Progenitor cell of endocrine pancreas (in vitro differentiated cells): ENCODE measurements around the gene CALM1. TPM values are rescaled to one million over a fixed set of nuclear protein-coding genes. Genes with fewer than 3 reads are reported as not detected.

Source experiments
- DNase-seq: peaks from one replicate; pipeline ENCODE4 v3.0.0; 2021; ENCODE audit warnings: low spot score; ENCODE audit not compliant: unreplicated experiment
- H3K27ac Mint-ChIP-seq: 2 replicates; pipeline ENCODE4 v1.8.0; 2021; ENCODE audit warnings: mild to moderate bottlenecking, moderate library complexity, mixed read lengths
- H3K27me3 Mint-ChIP-seq: 2 replicates; pipeline ENCODE4 v1.8.0; 2021; ENCODE audit warnings: mixed read lengths
- H3K36me3 Mint-ChIP-seq: 2 replicates; pipeline ENCODE4 v1.8.0; 2022; ENCODE audit warnings: mixed read lengths; ENCODE audit not compliant: insufficient read depth
- H3K4me1 Mint-ChIP-seq: 2 replicates; pipeline ENCODE4 v1.8.0; 2021; ENCODE audit warnings: low read depth, mixed read lengths
- H3K4me3 Mint-ChIP-seq: 2 replicates; pipeline ENCODE4 v1.8.0; 2021; ENCODE audit warnings: low read depth, mild to moderate bottlenecking, moderate library complexity, mixed read lengths
- H3K9me3 Mint-ChIP-seq: 2 replicates; pipeline ENCODE4 v1.8.0; 2021; ENCODE audit warnings: low read depth, mixed read lengths
- CTCF ChIP-seq: fragments of 200-600 bp; sonication (generic); IDR thresholded peaks from one replicate; pipeline ENCODE4 v1.5.0; 2021; ENCODE audit warnings: antibody characterized with exemption, mild to moderate bottlenecking; ENCODE audit not compliant: unreplicated experiment
- long read RNA-seq: library from polyadenylated mRNA; unstranded; transcript quantifications from one replicate; pipeline ENCODE4 v2.0.0, GENCODE V29; 2020
- total RNA-seq: library from RNA; stranded (reverse); gene quantifications from 2 replicates; pipeline ENCODE4 v1.2.1, GENCODE V29; 2021

CALM1 gene
- total RNA-seq: 320 and 331 TPM in 2 replicates
- long read RNA-seq, full-length matches to known transcripts: 528 of 576 reads
- long read RNA-seq, partial matches to known transcripts: 2 of 576 reads
- long read RNA-seq, other reads (novel, unspliced or antisense): 46 of 576 reads

- H3K4me1 Mint-ChIP-seq: peaks cover 27% of the 10 kb centered on the region
- H3K9me3 Mint-ChIP-seq: no peaks in the 10 kb centered on the region
- peaks cover 12% of the 10 kb centered on the region for H3K36me3 Mint-ChIP-seq
- peak within 1 kb of the TSS; percentile 96 for H3K27ac Mint-ChIP-seq
- H3K27me3 Mint-ChIP-seq: peaks cover 2% of the 10 kb centered on the region
- peak; percentile 12 for TF ChIP-seq CTCF
- peak; percentile 95 for DNase-seq
- H3K4me3 Mint-ChIP-seq: peak within 1 kb of the TSS; percentile 96
These were observed at the start of gene CALM1 for GRCh38 chr14:90396341-90397339. TSS of gene CALM1 (plus strand) at chr14:90397029. CDS start at chr14:90397231, 202 bp downstream.

- no peaks in the 10 kb centered on the region for H3K9me3 Mint-ChIP-seq
- H3K36me3 Mint-ChIP-seq: no peaks in the 10 kb centered on the region
- no peak for TF ChIP-seq CTCF
- DNase-seq: no peak
- H3K4me3 Mint-ChIP-seq: no peak overlapping the region
- no peaks in the 10 kb centered on the region for H3K4me1 Mint-ChIP-seq
- H3K27me3 Mint-ChIP-seq: no peaks in the 10 kb centered on the region
- H3K27ac Mint-ChIP-seq: no peak overlapping the region
These were observed 48.6 kb upstream of the CALM1 start for GRCh38 chr14:90348270-90348669.

GRCh38 chr14:90349739-90350138 is 47.1 kb upstream of the CALM1 start:
- no peaks in the 10 kb centered on the region for H3K36me3 Mint-ChIP-seq
- no peaks in the 10 kb centered on the region for H3K27me3 Mint-ChIP-seq
- no peak for DNase-seq
- no peaks in the 10 kb centered on the region for H3K4me1 Mint-ChIP-seq
- no peak overlapping the region for H3K27ac Mint-ChIP-seq
- TF ChIP-seq CTCF: no peak
- H3K9me3 Mint-ChIP-seq: no peaks in the 10 kb centered on the region
- H3K4me3 Mint-ChIP-seq: no peak overlapping the region

- no peak overlapping the region for H3K4me3 Mint-ChIP-seq
- no peaks in the 10 kb centered on the region for H3K27me3 Mint-ChIP-seq
- H3K27ac Mint-ChIP-seq: no peak overlapping the region
- no peaks in the 10 kb centered on the region for H3K9me3 Mint-ChIP-seq
- peaks cover 4% of the 10 kb centered on the region for H3K4me1 Mint-ChIP-seq
- DNase-seq: no peak
- no peak for TF ChIP-seq CTCF
- no peaks in the 10 kb centered on the region for H3K36me3 Mint-ChIP-seq
These were observed 42.1 kb upstream of the CALM1 start for GRCh38 chr14:90354551-90355298.
